HG03354 (cell line): ENCODE data around the gene ENOPH1.

Experiments used
- ATAC-seq: cut with Tn5 transposase; IDR thresholded peaks from one replicate; pipeline ENCODE4 v1.9.1; 2021; ENCODE audit warnings: mild to moderate bottlenecking; ENCODE audit not compliant: unreplicated experiment, poor library complexity, severe bottlenecking

The ENOPH1 gene

DNA sequence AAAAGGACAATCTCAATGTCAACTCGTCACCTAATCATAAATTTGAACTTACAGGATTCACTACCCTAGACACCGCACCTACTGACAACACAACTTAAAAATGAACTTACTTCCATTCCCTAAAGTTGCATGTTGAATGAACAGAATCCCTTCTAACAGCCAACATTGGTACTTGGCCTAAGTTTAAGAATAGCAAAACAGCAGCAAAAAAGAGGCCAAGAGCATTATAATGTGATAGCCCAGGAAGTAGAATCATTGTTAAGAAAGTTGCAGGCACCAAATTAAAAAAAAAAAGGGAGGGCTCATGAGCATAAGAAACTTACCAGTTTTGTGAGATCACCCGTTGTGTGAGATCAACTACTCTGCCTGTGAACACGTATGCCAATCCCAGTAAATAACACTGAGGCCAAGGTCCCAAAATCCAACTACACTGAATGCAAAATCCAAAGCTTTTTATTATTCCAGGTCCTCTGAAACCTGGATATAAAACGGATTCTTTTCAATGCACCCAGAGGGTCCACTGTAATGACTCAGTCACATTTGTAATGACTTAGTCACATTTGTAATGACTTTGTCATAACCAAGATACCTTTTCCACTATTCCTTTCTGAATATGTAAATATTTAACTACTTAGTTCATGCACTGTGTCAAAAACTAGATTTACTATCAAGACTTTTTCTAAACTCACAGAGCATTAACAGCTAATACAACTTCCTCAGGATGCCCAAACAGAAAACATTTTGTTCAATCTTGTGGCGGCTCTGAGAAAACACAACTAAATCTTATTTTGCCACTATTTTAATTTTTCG, 6.9 kb upstream of the ENOPH1 start:
- ATAC-seq: no peak

GRCh38 chr4:82425478-82425877, 4.9 kb upstream of the ENOPH1 start:
- ATAC-seq: no peak

GRCh38 chr4:82428526-82428968, 1.8 kb upstream of the ENOPH1 start:
- ATAC-seq: no peak

DNA sequence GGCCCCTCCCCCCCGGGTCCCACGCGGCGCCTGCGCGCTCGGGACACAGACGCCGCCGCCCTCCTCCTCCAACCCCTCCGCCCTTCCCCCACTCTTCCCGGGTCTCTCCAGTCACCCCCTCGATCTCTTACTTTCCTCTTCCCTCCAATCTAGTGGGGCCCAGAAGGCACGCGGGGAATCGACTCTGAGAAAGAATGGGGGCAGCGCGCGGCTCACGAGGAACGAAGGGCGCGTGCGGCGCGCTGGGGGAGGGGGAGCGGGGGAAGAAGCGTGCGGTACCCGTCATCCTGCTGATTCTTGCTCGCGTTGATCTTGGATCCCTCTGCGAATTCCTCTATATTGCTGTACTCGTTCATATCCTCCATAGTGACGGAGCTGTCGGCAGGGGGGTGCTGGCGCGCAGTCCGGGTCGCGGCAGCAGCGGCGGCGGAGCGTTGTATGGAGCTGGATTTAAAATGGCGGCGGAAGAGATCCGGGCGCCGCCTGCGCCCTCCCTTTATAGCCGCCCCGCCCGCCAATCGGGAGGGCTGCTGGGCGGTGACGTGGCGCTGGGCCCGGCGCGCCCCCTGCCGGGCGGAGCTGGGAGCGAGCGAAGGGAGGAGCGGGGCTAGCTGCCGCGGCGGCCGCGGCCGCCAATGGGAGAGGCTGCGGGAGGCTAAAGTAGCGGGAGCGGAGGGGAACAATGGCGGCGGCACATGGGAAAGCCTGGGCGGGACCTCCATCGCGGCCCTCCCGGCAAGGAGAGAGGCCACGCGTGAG, 1.2 kb upstream of the ENOPH1 start:
- peak; percentile 49 for ATAC-seq

DNA sequence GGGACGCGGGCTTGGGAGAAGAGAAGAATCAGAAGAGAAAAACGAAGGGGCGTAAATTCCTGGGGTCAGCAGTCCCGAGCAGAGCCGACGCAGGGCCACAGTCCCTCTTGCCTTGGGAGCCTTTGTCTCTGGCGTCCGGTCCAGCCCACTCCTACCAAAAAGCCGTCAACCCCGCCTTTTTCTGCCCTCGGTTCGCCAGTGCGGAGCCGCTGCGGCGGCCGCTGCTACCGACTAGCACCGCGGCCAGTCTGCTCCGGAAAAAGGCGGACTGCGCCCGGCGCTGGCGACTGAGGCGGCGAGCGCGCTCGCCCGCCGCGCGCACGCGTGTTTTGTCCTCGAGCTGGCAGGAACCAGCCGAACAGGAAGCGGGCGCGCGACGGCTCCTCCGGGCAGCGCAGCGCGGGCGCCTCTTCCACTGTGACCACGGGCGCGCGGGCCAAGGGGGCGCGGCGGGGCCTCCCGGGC, 630 bp upstream of the ENOPH1 start:
- peak; percentile 17 for ATAC-seq

DNA sequence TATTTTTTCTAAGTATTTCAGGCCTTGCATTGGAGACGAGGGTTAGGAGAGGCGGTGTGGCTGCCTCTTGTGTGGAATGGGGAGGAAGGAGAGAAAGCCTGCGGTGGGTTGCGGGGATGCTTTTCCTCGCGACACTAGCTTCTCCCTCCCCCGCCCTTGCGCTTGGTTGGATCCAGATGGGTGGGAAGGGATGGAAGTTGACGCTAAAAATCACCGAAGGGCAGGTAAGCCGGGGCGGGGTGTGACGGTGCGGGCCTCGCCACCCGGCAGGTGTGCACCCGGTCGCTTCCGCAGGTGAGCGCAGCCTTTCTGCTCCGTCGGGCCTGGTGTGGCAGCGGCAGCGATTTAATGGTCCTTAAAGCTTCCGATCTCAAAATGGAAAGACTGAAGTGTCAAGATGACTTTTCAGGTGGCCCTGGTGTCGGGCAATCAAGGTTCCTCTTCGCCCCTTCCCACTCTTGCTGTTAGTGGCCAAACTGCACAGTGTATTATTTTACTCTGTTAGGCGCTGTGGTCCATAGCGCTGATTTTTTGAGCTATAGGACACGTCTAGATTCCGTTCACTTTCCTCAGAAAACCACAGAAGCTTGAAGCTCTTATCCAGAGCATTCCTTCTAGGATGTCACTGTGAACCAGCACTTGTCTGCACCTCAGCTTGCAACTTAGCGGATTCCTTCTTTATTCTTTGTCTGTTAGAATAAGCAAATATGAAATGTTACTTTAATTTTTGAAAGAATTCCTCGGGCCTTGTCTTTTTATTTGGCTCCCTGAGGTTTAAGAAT, 765 bp downstream of the ENOPH1 start:
- peak; percentile 0 for ATAC-seq

DNA sequence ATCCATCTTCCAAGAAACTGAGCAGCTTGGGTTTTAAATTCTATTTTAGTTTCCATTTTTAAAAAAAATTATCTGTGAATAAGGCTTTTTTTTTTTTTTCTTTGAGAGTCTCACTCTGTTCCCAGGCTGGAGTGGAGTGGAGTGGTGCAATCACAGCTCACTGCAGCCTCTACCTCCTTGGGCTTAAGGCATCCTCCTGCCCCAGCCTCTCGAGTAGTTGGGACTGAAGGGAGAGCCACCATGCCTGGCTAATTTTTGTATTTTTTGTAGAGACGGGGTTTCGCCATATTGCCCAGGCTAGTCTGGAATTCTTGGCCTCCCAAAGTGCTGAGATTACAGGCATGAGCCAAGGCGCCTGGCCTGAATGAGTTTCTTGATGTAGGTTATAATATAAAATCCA, 1.4 kb downstream of the ENOPH1 start:
- no peak for ATAC-seq

DNA sequence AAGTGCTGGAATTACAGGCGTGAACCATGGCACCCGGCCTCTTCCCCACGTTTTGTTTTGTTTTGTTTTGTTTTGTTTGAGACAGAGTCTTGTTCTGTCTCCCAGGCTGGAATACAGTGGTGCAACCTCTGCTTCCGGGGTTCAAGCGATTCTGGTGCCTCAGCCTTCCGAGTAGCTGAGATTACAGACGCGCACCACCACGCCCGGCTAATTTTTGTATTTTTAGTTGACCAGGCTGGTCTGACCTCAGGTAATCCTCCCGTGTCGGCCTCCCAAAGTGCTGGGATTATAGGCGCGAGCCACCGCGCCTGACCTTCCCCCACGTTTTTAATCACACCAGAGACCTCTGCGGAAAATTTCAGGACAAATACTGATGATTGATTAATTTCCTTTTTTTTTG, 2.2 kb downstream of the ENOPH1 start:
- ATAC-seq: no peak

GRCh38 chr4:82433791-82434190, 3.4 kb downstream of the ENOPH1 start:
- ATAC-seq: no peak

- ATAC-seq: no peak
These were observed 4.6 kb downstream of the ENOPH1 start for GRCh38 chr4:82434949-82435348.

DNA sequence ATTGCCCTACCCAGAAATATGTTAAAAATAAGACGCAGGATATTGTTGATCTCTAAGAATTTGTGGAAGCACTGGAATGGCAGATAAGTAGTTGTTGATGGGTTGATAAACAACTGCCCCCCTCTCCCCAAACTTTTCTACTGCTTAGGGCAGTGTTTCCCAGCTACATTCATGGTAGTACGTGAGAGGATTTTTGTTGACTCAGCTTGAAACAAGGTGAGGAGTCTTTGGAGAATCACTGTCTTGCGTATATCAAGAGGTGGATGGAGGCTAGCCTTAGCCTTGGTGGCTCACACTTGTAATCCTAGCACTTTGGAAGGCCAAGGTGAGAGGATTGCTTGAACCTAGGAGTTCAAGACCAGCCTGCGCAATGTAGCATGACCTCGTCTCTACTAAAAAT, 5.7 kb downstream of the ENOPH1 start:
- ATAC-seq: no peak

DNA sequence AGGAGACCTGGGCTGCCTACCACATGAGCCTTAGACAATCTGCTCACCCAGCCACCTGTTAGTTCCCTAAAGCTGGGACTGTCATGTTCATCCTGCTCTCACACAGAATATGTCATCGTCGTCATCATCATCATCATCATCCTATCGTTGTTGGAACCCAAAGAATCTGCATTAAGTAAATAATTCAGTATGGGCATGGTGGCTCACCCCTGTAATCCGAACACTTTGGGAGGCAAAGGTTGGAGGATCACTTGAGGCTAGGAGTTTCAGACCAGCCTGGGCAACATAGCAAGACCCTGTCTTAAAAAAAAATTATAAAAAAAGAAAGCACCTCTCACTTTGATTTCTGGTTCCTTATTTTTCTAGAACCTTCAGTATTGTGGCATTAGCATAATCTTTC, 6.4 kb downstream of the ENOPH1 start:
- no peak for ATAC-seq

- ATAC-seq: no peak
These were observed 7.1 kb downstream of the ENOPH1 start for GRCh38 chr4:82437285-82438005.

DNA sequence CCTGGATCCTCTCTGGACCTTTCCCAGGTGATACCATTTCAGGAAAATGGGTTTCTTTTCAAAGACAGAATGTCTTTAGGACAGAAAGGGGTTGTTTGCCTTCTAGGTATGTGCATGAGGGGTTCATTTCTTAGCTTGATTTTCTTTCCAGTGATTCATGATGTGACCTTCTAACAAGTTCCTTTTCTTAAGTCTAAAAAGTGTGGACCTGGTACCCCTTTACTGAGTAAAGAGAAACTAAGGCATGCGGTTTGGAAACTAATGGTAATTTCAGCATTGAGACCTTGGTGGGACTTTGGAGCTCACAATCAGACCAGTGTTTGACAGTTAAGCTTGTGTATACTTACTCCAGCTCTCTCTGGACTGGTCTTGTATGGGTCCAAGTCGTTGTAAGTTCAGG, 8.7 kb downstream of the ENOPH1 start:
- ATAC-seq: no peak

GRCh38 chr4:82447886-82448285, 17.5 kb downstream of the ENOPH1 start:
- no peak for ATAC-seq

DNA sequence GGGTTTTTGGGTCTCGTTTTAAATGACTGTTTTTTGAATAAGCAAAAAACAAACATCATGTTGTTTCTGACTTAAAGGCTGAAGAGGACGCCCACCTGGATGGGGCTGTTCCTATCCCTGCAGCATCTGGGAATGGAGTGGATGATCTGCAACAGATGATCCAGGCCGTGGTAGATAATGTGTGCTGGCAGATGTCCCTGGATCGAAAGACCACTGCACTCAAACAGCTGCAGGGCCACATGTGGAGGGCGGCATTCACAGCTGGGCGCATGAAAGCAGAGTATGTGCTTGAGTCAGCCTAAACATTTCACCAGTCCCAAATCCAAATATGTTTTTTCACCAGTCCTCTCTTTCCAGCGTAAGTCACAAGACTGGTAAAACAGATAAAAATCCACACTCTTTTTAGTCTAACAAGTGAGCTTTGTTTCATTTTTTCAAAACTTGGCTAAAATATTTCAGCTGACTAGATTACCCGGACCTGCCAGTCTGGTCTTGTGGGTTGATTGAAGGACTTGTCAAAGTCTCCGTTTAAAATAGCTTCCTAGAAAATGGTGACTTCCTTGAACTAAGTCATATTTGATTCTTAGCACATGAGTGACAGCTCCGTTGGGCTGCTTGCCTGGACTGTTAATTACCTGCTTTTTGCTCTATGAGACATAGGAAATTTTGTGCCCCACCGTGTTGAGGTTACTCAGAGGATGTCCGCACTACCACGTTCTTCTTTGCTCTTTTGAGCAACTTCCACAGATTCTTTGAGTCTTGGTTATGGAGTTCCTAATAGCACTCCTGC, 20.8 kb downstream of the ENOPH1 start:
- ATAC-seq: no peak

- ATAC-seq: no peak
These were observed 21.6 kb downstream of the ENOPH1 start for GRCh38 chr4:82452026-82452425.

DNA sequence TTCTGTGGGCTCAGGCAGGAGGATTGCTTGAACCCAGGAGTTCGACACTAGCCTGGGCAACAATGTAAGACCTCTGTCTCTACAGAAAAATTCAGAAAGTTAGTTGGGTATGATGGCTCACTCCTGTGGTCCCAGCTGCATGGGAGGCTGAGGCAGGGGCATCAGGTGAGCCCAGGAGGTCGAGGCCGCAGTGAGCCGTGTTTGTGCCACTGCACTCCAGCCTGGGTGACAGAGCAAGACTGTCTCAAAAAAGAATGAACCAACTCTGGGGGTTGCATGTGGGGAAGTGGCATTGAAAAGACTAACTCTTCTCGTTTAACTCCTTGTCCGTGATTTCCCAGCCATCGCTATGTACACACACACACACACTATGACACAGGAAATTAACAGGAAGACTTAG, 26.9 kb downstream of the ENOPH1 start:
- no peak for ATAC-seq

DNA sequence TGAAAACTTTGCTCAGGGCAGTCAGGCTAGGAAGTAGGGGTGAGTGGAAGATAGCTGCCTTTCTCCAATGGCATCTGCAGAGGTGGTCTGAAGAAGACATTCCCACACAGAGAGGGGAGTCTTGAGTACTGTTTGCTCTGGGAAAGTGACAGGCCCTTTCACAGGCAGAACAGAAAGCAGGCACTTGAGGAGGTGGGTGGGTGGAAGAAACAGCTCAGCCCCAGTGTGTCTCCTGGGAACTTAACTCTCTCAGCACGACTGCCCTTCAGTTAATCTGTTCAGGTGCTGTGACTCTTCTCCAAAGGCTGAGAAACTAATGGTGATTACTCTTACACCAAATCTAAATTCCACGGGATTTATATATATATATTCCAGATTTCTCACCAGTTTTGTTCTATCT, 28.3 kb downstream of the ENOPH1 start:
- ATAC-seq: no peak
